Measurements from ENCODE around the gene TOX3. TPM values are rescaled to one million over a fixed set of nuclear protein-coding genes. Genes with fewer than 3 reads are reported as not detected.

Gene TOX3
- total RNA-seq, 3 donors from 2014 or later (not counting 1 experiment from before 2014, with no cell fraction given): not detected

- WGBS (ENCODE audit: insufficient coverage): 85% methylated on average over 8 of the region's 8 CpGs
- Mint-ChIP-seq H3K27me3 (ENCODE audit: low read depth in 2 of 2) (no peaks in the 10 kb centered on the region), H3K27ac (no peak overlapping the region), H3K36me3 (no peaks in the 10 kb centered on the region), H3K4me1 (no peaks in the 10 kb centered on the region), H3K9me3 (peaks cover 7 to 10% of the 10 kb centered on the region in 2 donors), H3K4me3 (no peak overlapping the region)
- Histone ChIP-seq H3K27me3 (ENCODE audit: control insufficient read depth, insufficient read depth, low read length) (no peaks in the 10 kb centered on the region), H3K36me3 (ENCODE audit: control insufficient read depth, insufficient read depth, low read length) (no peaks in the 10 kb centered on the region), H3K27ac (ENCODE audit: low read length) (no peak overlapping the region), H3K4me3 (ENCODE audit: low read length) (no peak overlapping the region), H3K4me1 (ENCODE audit: control insufficient read depth, insufficient read depth, low read length) (no peaks in the 10 kb centered on the region), H3K9me3 (ENCODE audit: control insufficient read depth, insufficient read depth, low read length) (no peaks in the 10 kb centered on the region)
- no peak for ATAC-seq
- intact Hi-C loops (cut with micrococcal nuclease): no loop called here
- DNase-seq: no peak
- TF ChIP-seq CTCF (IDR thresholded peaks at IDR 0.05): no peak
Measured at GRCh38 chr16:52532384-52532783, 14.6 kb downstream of the TOX3 start.

GRCh38 chr16:52529226-52529625, 17.7 kb downstream of the TOX3 start:
- Histone ChIP-seq H3K9me3 (ENCODE audit: control insufficient read depth, insufficient read depth, low read length) (no peaks in the 10 kb centered on the region), H3K4me3 (ENCODE audit: low read length) (no peak overlapping the region), H3K27ac (ENCODE audit: low read length) (no peak overlapping the region), H3K36me3 (ENCODE audit: control insufficient read depth, insufficient read depth, low read length) (no peaks in the 10 kb centered on the region), H3K4me1 (ENCODE audit: control insufficient read depth, insufficient read depth, low read length) (no peaks in the 10 kb centered on the region), H3K27me3 (ENCODE audit: control insufficient read depth, insufficient read depth, low read length) (no peaks in the 10 kb centered on the region)
- intact Hi-C loops (cut with micrococcal nuclease): no loop called here
- H3K4me3 Mint-ChIP-seq: no peak overlapping the region
- no peaks in the 10 kb centered on the region for H3K27me3 Mint-ChIP-seq (ENCODE audit: low read depth in 2 of 2)
- H3K4me1 Mint-ChIP-seq: no peaks in the 10 kb centered on the region
- H3K9me3 Mint-ChIP-seq: peaks cover 4 to 10% of the 10 kb centered on the region in 2 donors
- ATAC-seq (no peak), DNase-seq (no peak)
- no peak overlapping the region for H3K27ac Mint-ChIP-seq
- H3K36me3 Mint-ChIP-seq: no peaks in the 10 kb centered on the region
- no peak for TF ChIP-seq CTCF (IDR thresholded peaks at IDR 0.05)
- WGBS (ENCODE audit: insufficient coverage): no CpG with 5 or more reads among the region's 1 CpG

- no peak for ATAC-seq
- no peaks in the 10 kb centered on the region for H3K4me1 Mint-ChIP-seq
- no peak for DNase-seq
- H3K4me3 Mint-ChIP-seq: no peak overlapping the region
- intact Hi-C loops (cut with micrococcal nuclease): no loop called here
- Histone ChIP-seq H3K4me1 (ENCODE audit: control insufficient read depth, insufficient read depth, low read length) (no peaks in the 10 kb centered on the region), H3K27ac (ENCODE audit: low read length) (no peak overlapping the region), H3K4me3 (ENCODE audit: low read length) (no peak overlapping the region), H3K27me3 (ENCODE audit: control insufficient read depth, insufficient read depth, low read length) (no peaks in the 10 kb centered on the region), H3K9me3 (ENCODE audit: control insufficient read depth, insufficient read depth, low read length) (no peaks in the 10 kb centered on the region), H3K36me3 (ENCODE audit: control insufficient read depth, insufficient read depth, low read length) (no peaks in the 10 kb centered on the region)
- H3K36me3 Mint-ChIP-seq: no peaks in the 10 kb centered on the region
- H3K9me3 Mint-ChIP-seq: peaks cover 4 to 10% of the 10 kb centered on the region in 2 donors
- no peaks in the 10 kb centered on the region for H3K27me3 Mint-ChIP-seq (ENCODE audit: low read depth in 2 of 2)
- TF ChIP-seq CTCF (IDR thresholded peaks at IDR 0.05): no peak
- H3K27ac Mint-ChIP-seq: no peak overlapping the region
- 90% methylated on average over 5 of the region's 5 CpGs for WGBS (ENCODE audit: insufficient coverage)
Measured at GRCh38 chr16:52528393-52529065, 18.4 kb downstream of the TOX3 start.

GRCh38 chr16:52526830-52527229, 20.1 kb downstream of the TOX3 start:
- ATAC-seq (no peak), DNase-seq (no peak)
- H3K27ac ChIP-seq (ENCODE audit: low read length): no peak overlapping the region
- no peaks in the 10 kb centered on the region for H3K36me3 ChIP-seq (ENCODE audit: control insufficient read depth, insufficient read depth, low read length)
- 94% methylated on average over 3 of the region's 3 CpGs for WGBS (ENCODE audit: insufficient coverage)
- Mint-ChIP-seq H3K36me3 (no peaks in the 10 kb centered on the region), H3K4me1 (no peaks in the 10 kb centered on the region), H3K9me3 (peaks cover 4 to 10% of the 10 kb centered on the region in 2 donors), H3K27me3 (ENCODE audit: low read depth in 2 of 2) (no peaks in the 10 kb centered on the region), H3K27ac (no peak overlapping the region), H3K4me3 (no peak overlapping the region)
- no peaks in the 10 kb centered on the region for H3K9me3 ChIP-seq (ENCODE audit: control insufficient read depth, insufficient read depth, low read length)
- intact Hi-C loops (cut with micrococcal nuclease): no loop called here
- no peak overlapping the region for H3K4me3 ChIP-seq (ENCODE audit: low read length)
- H3K27me3 ChIP-seq (ENCODE audit: control insufficient read depth, insufficient read depth, low read length): no peaks in the 10 kb centered on the region
- no peak for TF ChIP-seq CTCF (IDR thresholded peaks at IDR 0.05)
- no peaks in the 10 kb centered on the region for H3K4me1 ChIP-seq (ENCODE audit: control insufficient read depth, insufficient read depth, low read length)

Data from natural killer cell (primary cell).